Prostate gland (tissue), 2 donors: ENCODE results near the gene FAM168A. TPM values are rescaled to one million over a fixed set of nuclear protein-coding genes. Genes with fewer than 3 reads are reported as not detected.
A peak's percentile ranks its signal among the peaks of the same experiment; 100 is the strongest.

Experiments used
- DNase-seq: peaks from one replicate; pipeline ENCODE4 v3.0.0-alpha.2; 2019; ENCODE audit warnings: low spot score
- H3K27ac ChIP-seq, 2 donors: fragments of 200-600 bp; sonication (generic); 2 replicates each; pipeline ENCODE4 v1.5.1; 2017 to 2019
- H3K27me3 ChIP-seq: fragments of 200-600 bp; sonication (generic); replicated peaks from 2 replicates; pipeline ENCODE4 v1.5.1; 2019; ENCODE audit not compliant: insufficient read depth
- H3K36me3 ChIP-seq, 2 donors: fragments of 200-600 bp; sonication (generic); 1 replicate in 1 of 2; 2 replicates in 1 of 2; pipeline versions ENCODE4 v1.5.1 to v1.8.1; 2017 to 2019
- H3K4me1 ChIP-seq: fragments of 200-600 bp; sonication (generic); replicated peaks from 2 replicates; pipeline ENCODE4 v1.5.1; 2019
- H3K4me3 ChIP-seq, 2 donors: fragments of 200-600 bp; sonication (generic); 2 replicates each; pipeline ENCODE4 v1.5.1; 2017 to 2019
- H3K9me3 ChIP-seq: fragments of 200-600 bp; sonication (generic); 2 replicates; pipeline ENCODE4 v1.5.1; 2017
- CTCF ChIP-seq, 4 experiments: fragments of 200-600 bp in 2 of 4; fragments of 450-650 bp in 2 of 4; sonication (generic) in 2 of 4; IDR thresholded peaks; 1 replicate in 3 of 4; 2 replicates in 1 of 4; pipeline ENCODE4 v1.5.1; 2016 to 2019; ENCODE audit warnings: antibody characterized with exemption in 4 of 4, mild to moderate bottlenecking in 2 of 4, moderate library complexity in 2 of 4
- POLR2A ChIP-seq: fragments of 450-650 bp; IDR thresholded peaks from one replicate; pipeline ENCODE4 v1.6.1; 2016; ENCODE audit warnings: antibody characterized with exemption, mild to moderate bottlenecking
- POLR2AphosphoS5 ChIP-seq: sonication (generic); formaldehyde crosslinking; IDR thresholded peaks from one replicate; pipeline ENCODE4 v1.6.1; 2017; ENCODE audit warnings: antibody characterized with exemption
- WGBS: methylation state at CpG from one replicate; pipeline ENCODE4 v1.1.5; 2018; 5-methylcytosine and 5-hydroxymethylcytosine counted together
- intact Hi-C: fragments of 100-400 bp; cut with DNase I; formaldehyde crosslinking; loops from one replicate; pipeline ENCODE4 v1.14.2; 2022
- total RNA-seq, 2 donors: library from RNA; depleted of rRNA; stranded (reverse); fragments of >200 nt; gene quantifications; one replicate each; pipeline ENCODE4 v1.1.0, GENCODE V29; 2016

FAM168A gene
- total RNA-seq, 2 donors from 2014 or later: 27.3 to 38.3 TPM

- TF ChIP-seq CTCF (IDR thresholded peaks at IDR 0.05): no peak
- no peak for TF ChIP-seq POLR2AphosphoS5
- no peak for TF ChIP-seq POLR2A
- no peak overlapping the region for H3K27ac ChIP-seq
- H3K9me3 ChIP-seq: no peaks in the 10 kb centered on the region
- H3K36me3 ChIP-seq: no peaks in the 10 kb centered on the region
- H3K27me3 ChIP-seq: no peaks in the 10 kb centered on the region
- H3K4me1 ChIP-seq: no peaks in the 10 kb centered on the region
- intact Hi-C loops: no loop called here
- no peak overlapping the region for H3K4me3 ChIP-seq
- 96% methylated on average over 6 of the region's 6 CpGs for WGBS
- no peak for DNase-seq
Observed at GRCh38 chr11:73496134-73496533, 101.8 kb downstream of the FAM168A start.

GRCh38 chr11:73495731-73496130, 102.2 kb downstream of the FAM168A start:
- Histone ChIP-seq H3K4me1 (no peaks in the 10 kb centered on the region), H3K9me3 (no peaks in the 10 kb centered on the region), H3K27me3 (no peaks in the 10 kb centered on the region), H3K36me3 (no peaks in the 10 kb centered on the region), H3K27ac (no peak overlapping the region), H3K4me3 (no peak overlapping the region)
- TF ChIP-seq POLR2A (no peak), POLR2AphosphoS5 (no peak), CTCF (IDR thresholded peaks at IDR 0.05) (no peak)
- WGBS: 72% methylated on average over 2 of the region's 2 CpGs
- intact Hi-C loops: no loop called here
- DNase-seq: no peak

GRCh38 chr11:73493956-73494598, 103.8 kb downstream of the FAM168A start:
- Histone ChIP-seq H3K4me1 (no peaks in the 10 kb centered on the region), H3K4me3 (no peak overlapping the region), H3K36me3 (no peaks in the 10 kb centered on the region), H3K9me3 (no peaks in the 10 kb centered on the region), H3K27me3 (no peaks in the 10 kb centered on the region), H3K27ac (no peak overlapping the region)
- TF ChIP-seq CTCF (IDR thresholded peaks at IDR 0.05) (no peak), POLR2AphosphoS5 (no peak), POLR2A (no peak)
- peak; percentile 5 for DNase-seq
- 54% methylated on average over 1 of the region's 1 CpG for WGBS
- intact Hi-C loops: no loop called here

- Histone ChIP-seq H3K27me3 (no peaks in the 10 kb centered on the region), H3K36me3 (no peaks in the 10 kb centered on the region), H3K4me3 (no peak overlapping the region), H3K9me3 (no peaks in the 10 kb centered on the region), H3K4me1 (no peaks in the 10 kb centered on the region), H3K27ac (no peak overlapping the region)
- intact Hi-C loops: no loop called here
- TF ChIP-seq POLR2A: no peak
- no peak for TF ChIP-seq CTCF (IDR thresholded peaks at IDR 0.05)
- TF ChIP-seq POLR2AphosphoS5: no peak
- no peak for DNase-seq
- 76% methylated on average over 1 of the region's 1 CpG for WGBS
Observed at GRCh38 chr11:73481626-73482025, 116.3 kb downstream of the FAM168A start.

GRCh38 chr11:73480677-73481076, 117.2 kb downstream of the FAM168A start:
- no peaks in the 10 kb centered on the region for H3K36me3 ChIP-seq
- H3K27me3 ChIP-seq: no peaks in the 10 kb centered on the region
- H3K27ac ChIP-seq: no peak overlapping the region
- intact Hi-C loops: no loop called here
- TF ChIP-seq POLR2A: no peak
- no peak for TF ChIP-seq CTCF (IDR thresholded peaks at IDR 0.05)
- TF ChIP-seq POLR2AphosphoS5: no peak
- H3K4me3 ChIP-seq: no peak overlapping the region
- DNase-seq: no peak
- H3K9me3 ChIP-seq: no peaks in the 10 kb centered on the region
- 73% methylated on average over 2 of the region's 2 CpGs for WGBS
- H3K4me1 ChIP-seq: no peaks in the 10 kb centered on the region
